Right hindlimb (tissue), 1 donor: ENCODE measurements around the gene SRP9.
"Not testable (repeated sequence)": the region's sequence is repeated elsewhere in the genome, so short reads cannot be mapped to it uniquely, and the experiment has no call there.

Experiments
- DNase-seq: peaks from one replicate; pipeline ENCODE4 v3.0.0-alpha.2; 2018

Gene SRP9

GRCh38 chr1:225817611-225818061 is 40.0 kb downstream of the SRP9 start:
- no peak for DNase-seq

GRCh38 chr1:225818229-225818628 is 40.6 kb downstream of the SRP9 start:
- no peak for DNase-seq

GRCh38 chr1:225819346-225820192 is 41.9 kb downstream of the SRP9 start:
- no peak for DNase-seq

GRCh38 chr1:225820522-225821120 is 43.0 kb downstream of the SRP9 start:
- DNase-seq: no peak

- peak; percentile 7 for DNase-seq
Measured at GRCh38 chr1:225822655-225823403, 45.2 kb downstream of the SRP9 start.

GRCh38 chr1:225823811-225824261 is 46.2 kb downstream of the SRP9 start:
- DNase-seq: no peak

GRCh38 chr1:225824533-225824941 is 46.9 kb downstream of the SRP9 start:
- peak; percentile 16 for DNase-seq

GRCh38 chr1:225825078-225825477 is 47.5 kb downstream of the SRP9 start:
- peak; percentile 16 for DNase-seq

- peak; percentile 19 for DNase-seq
Measured at GRCh38 chr1:225825607-225826007, 48.0 kb downstream of the SRP9 start.

- DNase-seq: peak; percentile 5
Measured at GRCh38 chr1:225827076-225827475, 49.5 kb downstream of the SRP9 start.

- peak; percentile 5 for DNase-seq
Measured at GRCh38 chr1:225828706-225829345, 51.2 kb downstream of the SRP9 start.

- DNase-seq: peak; percentile 16
Measured at GRCh38 chr1:225830841-225831240, 53.2 kb downstream of the SRP9 start.

- peak; percentile 87 for DNase-seq
Measured at GRCh38 chr1:225834417-225835329, 57.0 kb downstream of the SRP9 start.

GRCh38 chr1:225835856-225836255 is 58.2 kb downstream of the SRP9 start:
- DNase-seq: peak; percentile 67

- DNase-seq: not testable (repeated sequence)
Measured at GRCh38 chr1:225836296-225836695, 58.7 kb downstream of the SRP9 start.

GRCh38 chr1:225838793-225839192 is 61.2 kb downstream of the SRP9 start:
- DNase-seq: no peak
